SK-N-SH (cell line): ENCODE data around the gene MAP1B. TPM values are rescaled to one million over a fixed set of nuclear protein-coding genes. Genes with fewer than 3 reads are reported as not detected.

Source experiments
- CTCF ChIA-PET: fragments of 300-600, 350-600 bp; formaldehyde crosslinking; extraction: SDS; loops from one replicate; lab custom pipeline; 2021; lab: Yijun Ruan, JAX
- POLR2A ChIA-PET: fragments of 350-600 bp; sonication (Branson Sonifier 250); formaldehyde crosslinking; extraction: SDS; loops from one replicate; lab custom pipeline; 2020; ENCODE audit warnings: antibody characterized with exemption, inconsistent platforms; lab: Yijun Ruan, JAX
- DNase-seq: peaks from one replicate; pipeline ENCODE4 v3.0.0; 2012
- H2AFZ ChIP-seq: fragments of 200-600 bp; sonication (generic); 2 replicates; pipeline ENCODE4 v1.8.1; 2016; ENCODE audit warnings: antibody characterized with exemption, mild to moderate bottlenecking, low read depth
- H3F3A ChIP-seq: fragments of 200-600 bp; sonication (generic); replicated peaks from 2 replicates; pipeline ENCODE3; 2016; ENCODE audit warnings: antibody characterized with exemption, mild to moderate bottlenecking; ENCODE audit not compliant: insufficient read depth
- H3K27ac ChIP-seq, 2 experiments: fragments of 200-500 bp in 1 of 2; fragments of 200-600 bp in 1 of 2; sonication (Bioruptor generic) in 1 of 2; sonication (generic), shearing (Covaris generic) in 1 of 2; 2 replicates each; pipeline versions ENCODE4 v1.5.1 to v1.6.1; 2014 to 2016; ENCODE audit warnings: low read depth in 2 of 2, inconsistent platforms in 1 of 2, low read length in 1 of 2, mild to moderate bottlenecking in 1 of 2, mixed read lengths in 1 of 2
- H3K27me3 ChIP-seq: fragments of 200-600 bp; sonication (generic), shearing (Covaris generic); 2 replicates; pipeline ENCODE4 v1.6.1; 2016; ENCODE audit warnings: mixed run types; ENCODE audit not compliant: insufficient read depth
- H3K36me3 ChIP-seq, 2 experiments: fragments of 200-500 bp in 1 of 2; fragments of 200-600 bp in 1 of 2; sonication (Bioruptor generic) in 1 of 2; sonication (generic) in 1 of 2; replicated peaks in 1 of 2; 2 replicates each; pipeline versions ENCODE3 to v1.5.1; 2014 to 2016; ENCODE audit warnings: low read length in 1 of 2, mild to moderate bottlenecking in 1 of 2; ENCODE audit not compliant: insufficient read depth in 2 of 2, control insufficient read depth in 1 of 2
- H3K4me1 ChIP-seq, 2 experiments: fragments of 200-500 bp in 1 of 2; fragments of 200-600 bp in 1 of 2; sonication (Bioruptor generic) in 1 of 2; sonication (generic), shearing (Covaris generic) in 1 of 2; 2 replicates each; pipeline versions ENCODE4 v1.5.1 to v1.6.1; 2014 to 2016; ENCODE audit warnings: low read depth in 1 of 2, low read length in 1 of 2, mixed run types in 1 of 2; ENCODE audit not compliant: insufficient read depth in 2 of 2, control insufficient read depth in 1 of 2
- H3K4me2 ChIP-seq: fragments of 200-600 bp; sonication (generic), shearing (Covaris generic); 2 replicates; pipeline ENCODE4 v1.6.1; 2017; ENCODE audit warnings: mixed run types
- H3K4me3 ChIP-seq, 2 experiments: fragments of 200-500 bp in 1 of 2; fragments of 200-600 bp in 1 of 2; sonication (Bioruptor generic) in 1 of 2; sonication (generic), shearing (Covaris generic) in 1 of 2; 2 replicates each; pipeline versions ENCODE4 v1.5.1 to v1.8.1; 2014 to 2016; ENCODE audit warnings: low read depth in 2 of 2, inconsistent platforms in 1 of 2, low read length in 1 of 2, mild to moderate bottlenecking in 1 of 2, mixed read lengths in 1 of 2, moderate library complexity in 1 of 2
- H3K79me2 ChIP-seq: fragments of 200-600 bp; sonication (generic); 2 replicates; pipeline ENCODE4 v1.8.1; 2017; ENCODE audit warnings: mild to moderate bottlenecking; ENCODE audit not compliant: insufficient read depth
- H3K9ac ChIP-seq: fragments of 200-600 bp; sonication (generic); 2 replicates; pipeline ENCODE4 v1.6.1; 2017; ENCODE audit warnings: mixed run types
- H3K9me2 ChIP-seq: fragments of 200-600 bp; sonication (generic); 2 replicates; pipeline ENCODE4 v1.6.1; 2017; ENCODE audit warnings: mixed run types
- H3K9me3 ChIP-seq: fragments of 200-600 bp; sonication (generic); 2 replicates; pipeline ENCODE4 v1.6.1; 2017; ENCODE audit warnings: mixed run types, mild to moderate bottlenecking, moderate library complexity
- H4K20me1 ChIP-seq: fragments of 200-600 bp; sonication (generic); 2 replicates; pipeline ENCODE4 v1.6.1; 2017; ENCODE audit warnings: mild to moderate bottlenecking, mixed run types; ENCODE audit not compliant: insufficient read depth
- EP300 ChIP-seq, 2 experiments: IDR thresholded peaks; 2 replicates each; pipeline versions ENCODE4 v1.4.0 to v1.6.1; 2012; ENCODE audit warnings: borderline replicate concordance in 1 of 2, low read depth in 1 of 2, low read length in 1 of 2
- GABPA ChIP-seq: IDR thresholded peaks from 2 replicates; pipeline ENCODE4 v1.4.0; 2012; ENCODE audit warnings: low read depth, mild to moderate bottlenecking
- GATA2 ChIP-seq: sonication (generic); formaldehyde crosslinking; IDR thresholded peaks from 2 replicates; pipeline ENCODE4 v1.5.0; 2020; ENCODE audit warnings: mild to moderate bottlenecking, missing genetic modification reagents
- MAX ChIP-seq: IDR thresholded peaks from 2 replicates; pipeline ENCODE4 v1.4.0; 2012; ENCODE audit warnings: low read depth
- MEF2A ChIP-seq: IDR thresholded peaks from 2 replicates; pipeline ENCODE4 v1.4.0; 2012; ENCODE audit warnings: low read depth, borderline replicate concordance
- MXI1 ChIP-seq: IDR thresholded peaks from 2 replicates; pipeline ENCODE4 v1.6.1; 2012; ENCODE audit warnings: mild to moderate bottlenecking, low read depth, low read length, improper control_type of control experiment
- NFIC ChIP-seq: IDR thresholded peaks from 2 replicates; pipeline ENCODE4 v1.4.0; 2012; ENCODE audit warnings: borderline replicate concordance
- NRF1 ChIP-seq: IDR thresholded peaks from 2 replicates; pipeline ENCODE4 v1.6.1; 2012; ENCODE audit warnings: low read depth, mild to moderate bottlenecking, low read length
- PBX3 ChIP-seq: IDR thresholded peaks from 2 replicates; pipeline ENCODE4; 2012
- POLR2AphosphoS5 ChIP-seq: IDR thresholded peaks from 2 replicates; pipeline ENCODE4 v1.6.1; 2012; ENCODE audit warnings: low read depth, low read length
- RAD21 ChIP-seq: IDR thresholded peaks from 2 replicates; pipeline ENCODE4 v1.6.1; 2012; ENCODE audit warnings: mild to moderate bottlenecking, low read length
- RXRA ChIP-seq: IDR thresholded peaks from 2 replicates; pipeline ENCODE4 v1.4.0; 2012; ENCODE audit warnings: low read depth, mild to moderate bottlenecking, borderline replicate concordance
- SIN3A ChIP-seq: IDR thresholded peaks from 2 replicates; pipeline ENCODE4 v1.6.1; 2012; ENCODE audit warnings: low read depth, mild to moderate bottlenecking, low read length, moderate library complexity, borderline replicate concordance
- TAF1 ChIP-seq: IDR thresholded peaks from 2 replicates; pipeline ENCODE4 v1.6.1; 2012; ENCODE audit warnings: low read depth, mild to moderate bottlenecking, low read length, moderate library complexity, borderline replicate concordance
- YY1 ChIP-seq: IDR thresholded peaks from 2 replicates; pipeline ENCODE4 v1.4.0; 2012; ENCODE audit warnings: low read depth, mild to moderate bottlenecking
- WGBS: methylation state at CpG from one replicate; pipeline ENCODE4 v1.1.6; 2017; ENCODE audit warnings: low lambda C conversion rate; 5-methylcytosine and 5-hydroxymethylcytosine counted together
- polyA plus RNA-seq, 3 experiments: library from polyadenylated mRNA; depleted of rRNA; stranded (reverse); fragments of >200 nt; gene quantifications; 2 replicates each; pipeline ENCODE4 v1.2.3, GENCODE V29; 2012
- TF ChIP-seq, protein P1 (sequence below): IDR thresholded peaks from 2 replicates; pipeline ENCODE4 v1.6.1; 2012; ENCODE audit warnings: mild to moderate bottlenecking, low read depth, low read length, moderate library complexity
- TF ChIP-seq, protein P2 (sequence below): fragments of 150-350 bp; IDR thresholded peaks from 2 replicates; pipeline ENCODE4 v1.6.1; 2017; ENCODE audit warnings: antibody characterized with exemption, low read length, low read depth, borderline replicate concordance

The MAP1B gene
- polyA plus RNA-seq, 1 of the 3 experiments (the other 2 are of a cell fraction), result 47.5 TPM

GRCh38 chr5:72109625-72110024 lies 2.4 kb downstream of the MAP1B start (continued):
- TF ChIP-seq, protein P1, sequence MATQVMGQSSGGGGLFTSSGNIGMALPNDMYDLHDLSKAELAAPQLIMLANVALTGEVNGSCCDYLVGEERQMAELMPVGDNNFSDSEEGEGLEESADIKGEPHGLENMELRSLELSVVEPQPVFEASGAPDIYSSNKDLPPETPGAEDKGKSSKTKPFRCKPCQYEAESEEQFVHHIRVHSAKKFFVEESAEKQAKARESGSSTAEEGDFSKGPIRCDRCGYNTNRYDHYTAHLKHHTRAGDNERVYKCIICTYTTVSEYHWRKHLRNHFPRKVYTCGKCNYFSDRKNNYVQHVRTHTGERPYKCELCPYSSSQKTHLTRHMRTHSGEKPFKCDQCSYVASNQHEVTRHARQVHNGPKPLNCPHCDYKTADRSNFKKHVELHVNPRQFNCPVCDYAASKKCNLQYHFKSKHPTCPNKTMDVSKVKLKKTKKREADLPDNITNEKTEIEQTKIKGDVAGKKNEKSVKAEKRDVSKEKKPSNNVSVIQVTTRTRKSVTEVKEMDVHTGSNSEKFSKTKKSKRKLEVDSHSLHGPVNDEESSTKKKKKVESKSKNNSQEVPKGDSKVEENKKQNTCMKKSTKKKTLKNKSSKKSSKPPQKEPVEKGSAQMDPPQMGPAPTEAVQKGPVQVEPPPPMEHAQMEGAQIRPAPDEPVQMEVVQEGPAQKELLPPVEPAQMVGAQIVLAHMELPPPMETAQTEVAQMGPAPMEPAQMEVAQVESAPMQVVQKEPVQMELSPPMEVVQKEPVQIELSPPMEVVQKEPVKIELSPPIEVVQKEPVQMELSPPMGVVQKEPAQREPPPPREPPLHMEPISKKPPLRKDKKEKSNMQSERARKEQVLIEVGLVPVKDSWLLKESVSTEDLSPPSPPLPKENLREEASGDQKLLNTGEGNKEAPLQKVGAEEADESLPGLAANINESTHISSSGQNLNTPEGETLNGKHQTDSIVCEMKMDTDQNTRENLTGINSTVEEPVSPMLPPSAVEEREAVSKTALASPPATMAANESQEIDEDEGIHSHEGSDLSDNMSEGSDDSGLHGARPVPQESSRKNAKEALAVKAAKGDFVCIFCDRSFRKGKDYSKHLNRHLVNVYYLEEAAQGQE, result no peak
- TF ChIP-seq TAF1 (no peak), GATA2 (CRISPR knock-in tag) (0 out of 2 replicates have a peak, but pooled peaks have one; percentile 13), MAX (no peak; the same call in 1 of the 2 replicates), PBX3 (no peak), MXI1 (no peak), NRF1 (no peak)

GRCh38 chr5:72110394-72111013 lies 3.2 kb downstream of the MAP1B start:
- Histone ChIP-seq H4K20me1 (peaks cover 64% of the 10 kb centered on the region), H3K36me3 (peaks cover 56 to 67% of the 10 kb centered on the region in 2 experiments), H3K27me3 (no peaks in the 10 kb centered on the region), H3K4me3 (peak overlapping the region; percentile 83 to 97), H3K4me2 (peak overlapping the region; percentile 91), H3K9ac (peak overlapping the region; percentile 94), H3K9me3 (no peaks in the 10 kb centered on the region), H3K79me2 (peaks cover 82% of the 10 kb centered on the region), H2AFZ (no peak overlapping the region), H3K4me1 (peaks cover 16 to 45% of the 10 kb centered on the region in 2 experiments), H3K9me2 (no peaks in the 10 kb centered on the region), H3F3A (peaks cover 24% of the 10 kb centered on the region), H3K27ac (peak overlapping the region; percentile 78 to 97; a peak in 3 of 4 replicates)
- WGBS, result 27% methylated on average over 8 of the region's 9 CpGs
- DNase-seq, result peak; percentile 54
- CTCF ChIA-PET, result interaction anchor here (0.6 to 5.0 kb wide), 22 partner anchors 9 to 339 kb away, joined by 3 to 31 read pairs (median 4); no protein-coding TSS in a partner anchor
- POLR2A ChIA-PET, result interaction anchor here (0.8 to 5.1 kb wide), 5 partner anchors 19 to 198 kb away, joined by 3 to 21 read pairs (median 4); no protein-coding TSS in a partner anchor
- no peak for TF ChIP-seq YY1
- TF ChIP-seq EP300 (IDR thresholded peaks at IDR 0.05; ENCODE audit: borderline replicate concordance in 1 of 2, low read depth in 1 of 2, low read length in 1 of 2), result peak in 1 of 2 experiments; percentile 53; a peak in 2 of 4 replicates
- TF ChIP-seq, protein P2, sequence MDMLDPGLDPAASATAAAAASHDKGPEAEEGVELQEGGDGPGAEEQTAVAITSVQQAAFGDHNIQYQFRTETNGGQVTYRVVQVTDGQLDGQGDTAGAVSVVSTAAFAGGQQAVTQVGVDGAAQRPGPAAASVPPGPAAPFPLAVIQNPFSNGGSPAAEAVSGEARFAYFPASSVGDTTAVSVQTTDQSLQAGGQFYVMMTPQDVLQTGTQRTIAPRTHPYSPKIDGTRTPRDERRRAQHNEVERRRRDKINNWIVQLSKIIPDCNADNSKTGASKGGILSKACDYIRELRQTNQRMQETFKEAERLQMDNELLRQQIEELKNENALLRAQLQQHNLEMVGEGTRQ, result no peak
- 0 out of 2 replicates have a peak, but pooled peaks have one; percentile 54 for TF ChIP-seq MXI1
- TF ChIP-seq RXRA, result no peak
- TF ChIP-seq GABPA, result no peak
- TF ChIP-seq NFIC, result no peak; the same call in 1 of the 2 replicates
- TF ChIP-seq, protein P1, result no peak
- TF ChIP-seq MEF2A, result no peak
- TF ChIP-seq SIN3A, result 0 out of 2 replicates have a peak, but pooled peaks have one; percentile 25
- TF ChIP-seq POLR2AphosphoS5, result 0 out of 2 replicates have a peak, but pooled peaks have one; percentile 13
- TF ChIP-seq RAD21, result peak; percentile 11; the same call in 1 of the 2 replicates
- TF ChIP-seq GATA2 (CRISPR knock-in tag), result peak; percentile 50
